Middle frontal gyrus (tissue), 1 donor: Measurements from ENCODE around the gene EPHA3.

Experiments used
- DNase-seq: peaks from one replicate; pipeline ENCODE4 v3.0.0-alpha.2; 2015; ENCODE audit warnings: low spot score; ENCODE audit errors: extremely low spot score

EPHA3 gene

DNA sequence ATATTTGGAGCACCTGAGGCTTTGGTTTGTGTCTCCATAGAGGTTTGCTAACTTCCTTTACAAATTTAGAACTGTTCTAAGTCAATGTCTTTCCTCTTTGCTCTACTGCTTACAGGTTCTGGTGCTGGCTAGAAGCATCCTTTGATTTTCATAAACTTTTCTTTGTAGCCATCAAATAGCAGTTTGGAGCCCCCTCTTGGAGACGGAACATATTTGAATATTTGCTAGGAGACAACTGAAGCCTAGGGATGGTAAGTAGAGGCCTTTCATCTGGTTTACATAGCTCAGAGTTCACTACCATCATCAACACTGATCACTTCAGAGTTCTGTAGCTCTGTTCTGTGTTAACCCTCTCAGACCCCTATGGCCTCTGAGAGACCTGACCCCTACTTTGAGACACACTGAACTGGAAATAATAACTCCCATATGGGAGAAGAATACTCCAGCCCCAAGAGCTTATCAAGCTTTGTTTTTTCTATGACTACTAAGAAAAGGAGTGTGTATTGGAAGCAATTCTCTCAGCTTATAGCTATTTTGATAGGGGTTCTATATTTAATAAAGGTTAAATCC is 420.4 kb downstream of the EPHA3 start:
- no peak for DNase-seq
